IMR-90 (cell line): ENCODE results near the gene SP8. TPM values are rescaled to one million over a fixed set of nuclear protein-coding genes. Genes with fewer than 3 reads are reported as not detected.

Experiments
- ATAC-seq: fragments of 200-7000 bp; cut with Tn5 transposase; 2 replicates; pipeline ENCODE4 v1.9.1; 2020; ENCODE audit warnings: low read depth, mild to moderate bottlenecking, moderate library complexity
- BruUV-seq: library from RNA; stranded (reverse); fragments of 400-500 nt; replicated peaks from 2 replicates; lab custom pipeline; 2021; lab: Mats Ljungman, UMichigan
- CTCF ChIA-PET: fragments of 300-600 bp; formaldehyde crosslinking; extraction: SDS; loops from one replicate; lab custom pipeline; 2021; ENCODE audit warnings: antibody characterized with exemption; lab: Yijun Ruan, JAX
- POLR2A ChIA-PET: fragments of 300-600 bp; sonication (Branson Sonifier 250); formaldehyde crosslinking; loops from one replicate; lab custom pipeline; 2022; ENCODE audit warnings: antibody characterized with exemption; ENCODE audit not compliant: unreplicated experiment; lab: Charles Lee
- DNase-seq: peaks from one replicate; pipeline ENCODE4 v3.0.0; 2013
- H2AFZ ChIP-seq: replicated peaks from 2 replicates; pipeline ENCODE3; 2013; ENCODE audit warnings: low read length, mild to moderate bottlenecking; ENCODE audit not compliant: poor library complexity
- H2AK5ac ChIP-seq: 2 replicates; pipeline ENCODE4 v1.6.1; 2013; ENCODE audit warnings: low read depth, low read length, inconsistent platforms
- H2AK9ac ChIP-seq: replicated peaks from 2 replicates; pipeline ENCODE3; 2013; ENCODE audit warnings: mild to moderate bottlenecking, low read depth, low read length, moderate library complexity; ENCODE audit not compliant: poor library complexity
- H2BK120ac ChIP-seq: 2 replicates; pipeline ENCODE4 v1.6.1; 2013; ENCODE audit warnings: low read depth, low read length, inconsistent platforms
- H2BK15ac ChIP-seq: 3 replicates; pipeline ENCODE4 v1.6.1; 2013; ENCODE audit warnings: low read depth, low read length, inconsistent platforms
- H2BK20ac ChIP-seq: 2 replicates; pipeline ENCODE4 v1.6.1; 2013; ENCODE audit warnings: low read depth, mild to moderate bottlenecking, inconsistent platforms, low read length, moderate library complexity
- H2BK5ac ChIP-seq: 2 replicates; pipeline ENCODE4 v1.6.1; 2013; ENCODE audit warnings: mild to moderate bottlenecking, low read depth, low read length, inconsistent platforms; ENCODE audit not compliant: poor library complexity, severe bottlenecking
- H3K14ac ChIP-seq: replicated peaks from 2 replicates; pipeline ENCODE4 v1.6.1; 2013; ENCODE audit warnings: low read depth, low read length, inconsistent platforms
- H3K18ac ChIP-seq: 2 replicates; pipeline ENCODE4 v1.6.1; 2013; ENCODE audit warnings: low read depth, low read length, control low read depth
- H3K23ac ChIP-seq: 2 replicates; pipeline ENCODE4 v1.6.1; 2013; ENCODE audit warnings: low read depth, low read length, inconsistent platforms
- H3K27ac ChIP-seq: 2 replicates; pipeline ENCODE4 v1.5.1; 2013; ENCODE audit warnings: mild to moderate bottlenecking, control low read depth, low read length; ENCODE audit not compliant: insufficient read depth
- H3K27me3 ChIP-seq: 2 replicates; pipeline ENCODE4 v1.6.1; 2013; ENCODE audit warnings: low read length; ENCODE audit not compliant: control insufficient read depth, insufficient read depth
- H3K36me3 ChIP-seq: 2 replicates; pipeline ENCODE4 v1.6.1; 2013; ENCODE audit warnings: low read length, mixed read lengths; ENCODE audit not compliant: control insufficient read depth, insufficient read depth
- H3K4ac ChIP-seq: 2 replicates; pipeline ENCODE4 v1.6.1; 2013; ENCODE audit warnings: low read depth, low read length, inconsistent platforms
- H3K4me1 ChIP-seq: 2 replicates; pipeline ENCODE4 v1.6.1; 2013; ENCODE audit warnings: low read length, mixed read lengths; ENCODE audit not compliant: control insufficient read depth, insufficient read depth
- H3K4me2 ChIP-seq: 2 replicates; pipeline ENCODE4 v1.6.1; 2013; ENCODE audit warnings: low read depth, mild to moderate bottlenecking, control low read depth, low read length, moderate library complexity
- H3K4me3 ChIP-seq: 2 replicates; pipeline ENCODE4 v1.5.1; 2013; ENCODE audit warnings: low read depth, mild to moderate bottlenecking, control low read depth, low read length, moderate library complexity; ENCODE audit not compliant: insufficient read depth
- H3K56ac ChIP-seq: 2 replicates; pipeline ENCODE4 v1.6.1; 2013; ENCODE audit warnings: low read length, inconsistent platforms; ENCODE audit not compliant: insufficient read depth; ENCODE audit errors: extremely low read depth
- H3K79me1 ChIP-seq, 2 experiments: 2 replicates each; pipeline ENCODE4 v1.6.1; 2013; ENCODE audit warnings: low read length in 2 of 2, inconsistent platforms in 1 of 2, low read depth in 1 of 2
- H3K9ac ChIP-seq: 2 replicates; pipeline ENCODE4 v1.6.1; 2013; ENCODE audit warnings: low read depth, low read length, control low read depth
- H3K9me1 ChIP-seq: 2 replicates; pipeline ENCODE4 v1.6.1; 2013; ENCODE audit warnings: low read length, inconsistent platforms; ENCODE audit not compliant: insufficient read depth
- H3K9me3 ChIP-seq: 2 replicates; pipeline ENCODE4 v1.6.1; 2013; ENCODE audit warnings: low read length; ENCODE audit not compliant: control insufficient read depth, insufficient read depth
- H4K20me1 ChIP-seq: 2 replicates; pipeline ENCODE4 v1.6.1; 2013; ENCODE audit warnings: low read length, inconsistent platforms; ENCODE audit not compliant: insufficient read depth
- H4K5ac ChIP-seq: 2 replicates; pipeline ENCODE4 v1.6.1; 2013; ENCODE audit warnings: mild to moderate bottlenecking, low read depth, low read length, control low read depth
- H4K8ac ChIP-seq, 2 experiments: 2 replicates each; pipeline ENCODE4 v1.6.1; 2013; ENCODE audit warnings: low read depth in 2 of 2, low read length in 2 of 2, control low read depth in 1 of 2, inconsistent platforms in 1 of 2
- H4K91ac ChIP-seq: 2 replicates; pipeline ENCODE4 v1.6.1; 2013; ENCODE audit warnings: low read depth, low read length, inconsistent platforms; ENCODE audit not compliant: insufficient read depth
- BHLHE40 ChIP-seq: fragments of 150-350 bp; IDR thresholded peaks from 2 replicates; pipeline ENCODE4 v1.6.1; 2016; ENCODE audit warnings: mild to moderate bottlenecking, low read depth, low read length
- CEBPB ChIP-seq: IDR thresholded peaks from 2 replicates; pipeline ENCODE4 v1.6.1; 2012; ENCODE audit warnings: low read depth, low read length, improper control_type of control experiment
- CHD1 ChIP-seq: IDR thresholded peaks from 2 replicates; pipeline ENCODE4 v1.6.1; 2012; ENCODE audit warnings: low read depth, low read length, improper control_type of control experiment
- CTCF ChIP-seq: conservative IDR thresholded peaks from 2 replicates; pipeline ENCODE4 v1.5.1; 2012; ENCODE audit warnings: mild to moderate bottlenecking, low read depth, low read length, improper control_type of control experiment
- ELK1 ChIP-seq: fragments of 150-350 bp; IDR thresholded peaks from 2 replicates; pipeline ENCODE4 v1.6.1; 2016; ENCODE audit warnings: low read depth, mild to moderate bottlenecking, low read length, moderate library complexity, borderline replicate concordance
- FOS ChIP-seq: fragments of 150-350 bp; IDR thresholded peaks from 2 replicates; pipeline ENCODE4 v1.6.1; 2016; ENCODE audit warnings: low read depth, low read length
- MAFK ChIP-seq: IDR thresholded peaks from 2 replicates; pipeline ENCODE4 v1.6.1; 2012; ENCODE audit warnings: low read depth, low read length, improper control_type of control experiment
- MAZ ChIP-seq: IDR thresholded peaks from 2 replicates; pipeline ENCODE4 v1.6.1; 2012; ENCODE audit warnings: low read depth, mild to moderate bottlenecking, low read length, improper control_type of control experiment, moderate library complexity, borderline replicate concordance
- MXI1 ChIP-seq: IDR thresholded peaks from 2 replicates; pipeline ENCODE4 v1.6.1; 2012; ENCODE audit warnings: low read depth, mild to moderate bottlenecking, low read length, moderate library complexity, borderline replicate concordance
- NFE2L2 ChIP-seq: fragments of 150-350 bp; IDR thresholded peaks from 2 replicates; pipeline ENCODE4 v1.6.1; 2016; ENCODE audit warnings: low read depth, mild to moderate bottlenecking, low read length
- POLR2A ChIP-seq: IDR thresholded peaks from 2 replicates; pipeline ENCODE4 v1.6.1; 2012; ENCODE audit warnings: mild to moderate bottlenecking, low read depth, low read length
- RAD21 ChIP-seq: IDR thresholded peaks from 2 replicates; pipeline ENCODE4 v1.6.1; 2012; ENCODE audit warnings: low read length, improper control_type of control experiment
- RCOR1 ChIP-seq: IDR thresholded peaks from 2 replicates; pipeline ENCODE4 v1.6.1; 2012; ENCODE audit warnings: mild to moderate bottlenecking, low read length, improper control_type of control experiment; ENCODE audit not compliant: insufficient replicate concordance
- RFX5 ChIP-seq: IDR thresholded peaks from 2 replicates; pipeline ENCODE4 v1.8.0; 2012; ENCODE audit warnings: low read depth, mild to moderate bottlenecking, low read length, moderate library complexity
- SMC3 ChIP-seq: fragments of 150-350 bp; IDR thresholded peaks from 2 replicates; pipeline ENCODE4 v1.6.1; 2016; ENCODE audit warnings: low read depth, mild to moderate bottlenecking, antibody characterized with exemption, low read length, moderate library complexity
- USF2 ChIP-seq: fragments of 150-350 bp; IDR thresholded peaks from 2 replicates; pipeline ENCODE4 v1.6.1; 2017; ENCODE audit warnings: mild to moderate bottlenecking, antibody characterized with exemption, low read length, low read depth
- WGBS, 2 experiments: methylation state at CpG; one replicate each; pipeline versions ENCODE4 v1.1.5 to v1.1.7; 2013; ENCODE audit warnings: missing lambda C conversion rate in 2 of 2; ENCODE audit not compliant: insufficient read length in 1 of 2; ENCODE audit errors: extremely low coverage in 2 of 2; 5-methylcytosine and 5-hydroxymethylcytosine counted together
- dilution Hi-C: fragments of 300-500 bp; cut with HindIII; formaldehyde crosslinking; loops from one replicate; pipeline ENCODE4 v1.14.3; 2018; ENCODE audit warnings: low sequenced_read_pairs; ENCODE audit not compliant: unreplicated experiment
- in situ Hi-C: fragments of 300-500 bp; cut with MboI; formaldehyde crosslinking; loops from 3 replicates; pipeline ENCODE4 v1.14.3; 2019; ENCODE audit warnings: low sequenced_read_pairs, inconsistent platforms, mixed read lengths
- intact Hi-C: fragments of 100-400 bp; cut with micrococcal nuclease; formaldehyde crosslinking; loops from 2 replicates; pipeline ENCODE4 v1.10.0; 2022
- polyA plus RNA-seq, 3 experiments: library from polyadenylated mRNA; depleted of rRNA; stranded (reverse); fragments of >200 nt; gene quantifications; 2 replicates each; pipeline ENCODE4 v1.2.3, GENCODE V29; 2012; ENCODE audit warnings: low replicate concordance in 1 of 3
- total RNA-seq: library from RNA; depleted of rRNA; stranded (reverse); fragments of >200 nt; gene quantifications from 2 replicates; pipeline ENCODE4 v1.2.3, GENCODE V29; 2012

SP8 gene
- total and polyA plus RNA-seq, 2 of the 4 experiments (the other 2 are of a cell fraction), result not detected

- intact Hi-C loops, result no loop called here
- H2AFZ ChIP-seq, result no peak overlapping the region
- H4K20me1 ChIP-seq, result no peaks in the 10 kb centered on the region
- no peak overlapping the region for H3K4me3 ChIP-seq
- no TSS peak for BruUV-seq
- no peaks in the 10 kb centered on the region for H3K79me1 ChIP-seq
- no peak overlapping the region for H4K91ac ChIP-seq
- no peak overlapping the region for H2BK120ac ChIP-seq
- in situ Hi-C loops, result no loop called here
- ATAC-seq (no peak), DNase-seq (no peak)
- dilution Hi-C loops, result no loop called here
- H3K4me1 ChIP-seq, result no peaks in the 10 kb centered on the region
- H3K27me3 ChIP-seq, result no peaks in the 10 kb centered on the region
- H3K27ac ChIP-seq, result no peak overlapping the region
- no CpG with 5 or more reads among the region's 3 CpGs for whole genome bisulfite sequencing, 2 experiments
- no peaks in the 10 kb centered on the region for H3K36me3 ChIP-seq
- no peak overlapping the region for H2BK15ac ChIP-seq
- H2BK20ac ChIP-seq, result no peak overlapping the region
- no peak overlapping the region for H3K23ac ChIP-seq
- no peak overlapping the region for H4K5ac ChIP-seq
- no peak overlapping the region for H2BK5ac ChIP-seq
- peaks cover 12% of the 10 kb centered on the region; the same call in 1 of the 2 replicates for H3K9me3 ChIP-seq
- no peaks in the 10 kb centered on the region for H3K9me1 ChIP-seq
- TF ChIP-seq BHLHE40 (no peak), ELK1 (no peak), MXI1 (no peak), POLR2A (no peak), MAFK (no peak), RCOR1 (no peak), CHD1 (no peak), FOS (no peak), CEBPB (no peak), NFE2L2 (no peak), USF2 (no peak), CTCF (no peak), RAD21 (no peak), RFX5 (no peak), SMC3 (no peak), MAZ (no peak)
- no peak overlapping the region for H2AK9ac ChIP-seq
- no peak overlapping the region for H3K56ac ChIP-seq
- no peak overlapping the region for H3K18ac ChIP-seq
- H3K9ac ChIP-seq, result no peak overlapping the region
- H3K14ac ChIP-seq, result no peak overlapping the region
- CTCF ChIA-PET, result no interaction called here
- H2AK5ac ChIP-seq, result no peak overlapping the region
- no peak overlapping the region for H4K8ac ChIP-seq
- no peak overlapping the region for H3K4ac ChIP-seq
- no peak overlapping the region for H3K4me2 ChIP-seq
- POLR2A ChIA-PET, result no interaction called here
Observed at GRCh38 chr7:20747001-20747400, 39.7 kb downstream of the SP8 start.
